Activated T-cell treated with anti-CD3 and anti-CD28 coated beads, Interleukin-2, amount 50 U/mL, for 48 hours (primary cell): ENCODE data around the gene MED8.
A peak's percentile ranks its signal among the peaks of the same experiment; 100 is the strongest.

Experiments
- DNase-seq, 2 experiments: peaks; one replicate each; pipeline ENCODE4 v3.0.0-alpha.2; 2020

The MED8 gene

DNA sequence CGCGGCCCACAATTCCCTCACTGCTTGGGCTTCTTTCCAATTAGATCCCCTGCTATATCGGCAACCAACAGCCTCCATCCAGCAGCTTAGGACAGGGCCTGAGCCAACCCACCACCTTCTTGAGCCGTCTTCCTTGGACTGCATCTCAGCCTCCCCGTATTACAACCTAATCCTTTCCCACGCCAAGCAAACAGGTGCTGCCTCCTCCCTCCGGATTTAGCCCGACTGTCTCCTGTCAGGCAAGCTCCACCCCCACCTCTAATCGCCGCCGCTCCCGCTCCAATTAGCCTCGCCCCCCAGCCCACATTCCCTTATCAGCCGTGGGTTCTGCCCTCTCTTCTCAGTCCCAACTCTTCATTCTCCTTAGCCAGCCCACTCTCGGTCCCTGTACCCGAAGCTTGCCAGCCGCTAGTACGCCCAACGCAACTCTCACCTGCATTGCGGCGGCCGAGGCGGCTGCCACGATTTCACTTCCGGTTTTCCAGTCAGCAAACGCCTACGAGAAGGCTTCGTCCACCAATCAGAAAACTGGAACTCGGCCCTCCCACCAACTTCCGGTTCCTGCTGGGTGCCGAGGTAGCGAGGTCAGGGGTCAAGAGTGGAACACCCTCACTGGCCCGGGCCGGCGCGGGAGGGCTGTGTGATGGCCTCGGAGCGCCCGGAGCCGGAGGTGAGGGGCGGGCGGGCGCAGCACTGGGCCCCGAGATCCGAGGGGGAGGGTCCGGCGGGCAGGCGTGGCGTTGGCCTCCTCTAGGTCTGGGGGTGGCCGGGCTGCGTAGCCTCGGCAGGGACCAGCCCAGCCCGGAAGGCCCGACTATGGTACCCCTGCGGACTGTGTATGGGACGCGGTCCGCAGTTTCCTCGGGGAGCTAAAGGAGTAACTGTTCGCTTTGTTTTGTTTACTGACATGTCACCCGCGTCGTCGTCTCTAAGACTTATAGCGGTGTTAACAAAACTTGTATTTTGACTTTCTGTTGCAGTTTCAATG is at the start of gene MED8, which contains the start of gene SZT2:
MED8 (minus strand) TSS at position 475 of the 988 bp plus-strand sequence; CDS start at position 439, 36 bp downstream.
SZT2 (plus strand) TSS at position 574 of the 988 bp plus-strand sequence; CDS start at position 644, 70 bp downstream.
- DNase-seq = peak; percentile 96 to 97

- no peak for DNase-seq
These were observed 49.5 kb upstream of the MED8 start for GRCh38 chr1:43438953-43439581.

DNA sequence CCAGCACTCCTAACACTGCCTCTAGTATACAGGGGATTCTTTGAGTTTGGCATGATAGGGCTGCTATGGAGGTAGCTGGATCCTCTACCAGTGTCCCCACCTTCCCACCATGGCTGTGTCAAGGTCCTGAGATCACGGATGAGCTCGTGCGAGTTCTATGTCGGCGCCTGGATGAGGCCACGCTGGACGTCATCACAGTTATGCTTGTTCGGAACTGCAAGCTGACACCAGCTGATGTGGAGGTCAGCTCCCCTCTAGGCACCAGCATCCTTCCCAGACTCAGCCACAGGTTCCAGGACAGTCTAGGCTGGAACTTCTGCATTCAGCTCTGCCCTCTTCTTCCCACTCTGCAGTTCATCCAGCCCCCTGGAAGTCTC is 49.0 kb upstream of the MED8 start:
- DNase-seq = no peak

DNA sequence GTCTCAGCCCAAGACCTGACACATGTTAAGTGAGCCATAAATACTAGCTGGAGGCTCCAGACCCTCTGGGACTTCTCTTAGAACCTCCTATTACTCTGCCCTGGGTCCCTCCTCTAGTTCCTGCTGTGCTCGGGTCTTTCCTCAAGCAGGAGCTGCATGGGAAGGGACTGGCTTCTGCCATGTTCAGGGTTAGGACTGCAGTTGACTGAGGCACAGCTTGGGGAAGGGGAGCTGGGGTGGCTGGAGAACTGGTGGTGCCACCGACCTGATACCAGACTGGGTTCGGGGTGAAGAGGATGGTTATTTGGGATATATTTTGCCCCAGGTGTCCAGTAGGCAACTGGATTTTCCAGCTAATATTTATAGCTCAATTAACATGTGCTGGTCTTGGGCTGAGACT is 48.4 kb upstream of the MED8 start:
- DNase-seq = no peak

DNA sequence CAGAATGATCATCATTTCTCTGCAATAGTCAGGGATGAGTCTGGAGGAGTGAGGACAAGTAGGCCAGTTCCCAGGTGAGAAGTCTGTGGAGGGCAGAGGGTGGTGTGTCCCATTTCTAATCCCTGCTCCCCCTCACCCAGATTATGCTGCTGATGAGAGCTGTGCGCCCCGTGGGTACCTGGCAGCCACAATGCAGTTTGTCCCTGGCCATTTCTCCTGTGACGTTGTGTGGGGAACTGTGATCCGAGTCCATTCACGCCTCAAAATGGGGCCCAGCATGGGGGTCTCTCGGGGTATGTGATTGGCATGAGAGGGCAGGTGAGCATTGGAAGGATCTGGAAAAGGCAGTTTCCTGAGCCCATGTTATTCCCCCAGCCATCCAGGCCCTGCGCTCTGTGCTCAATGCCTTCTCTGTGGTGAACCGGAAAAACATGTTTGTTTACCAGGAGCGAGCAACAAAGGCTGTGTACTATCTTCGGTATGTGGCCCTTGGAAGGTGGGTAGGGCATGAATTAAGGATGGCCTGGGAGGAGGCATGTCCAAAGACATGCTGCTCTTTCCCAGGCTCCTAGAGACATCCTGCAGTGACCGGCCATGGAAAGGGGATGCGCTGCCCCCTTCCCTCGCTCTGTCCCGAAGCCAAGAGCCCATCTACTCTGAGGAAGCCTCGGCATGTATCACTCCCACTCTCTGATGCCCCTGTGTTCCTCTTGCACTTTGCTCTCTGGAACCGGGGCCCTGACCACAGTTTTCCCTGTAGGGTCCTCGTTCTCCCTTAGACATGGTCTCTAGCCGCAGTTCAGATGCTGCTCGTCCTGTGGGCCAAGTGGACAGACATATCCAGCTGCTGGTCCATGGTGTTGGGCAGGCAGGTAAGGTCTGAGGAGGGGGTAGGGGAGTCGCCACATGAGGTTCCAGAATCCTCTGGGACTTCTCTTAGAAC is 47.7 kb upstream of the MED8 start:
- DNase-seq = no peak

DNA sequence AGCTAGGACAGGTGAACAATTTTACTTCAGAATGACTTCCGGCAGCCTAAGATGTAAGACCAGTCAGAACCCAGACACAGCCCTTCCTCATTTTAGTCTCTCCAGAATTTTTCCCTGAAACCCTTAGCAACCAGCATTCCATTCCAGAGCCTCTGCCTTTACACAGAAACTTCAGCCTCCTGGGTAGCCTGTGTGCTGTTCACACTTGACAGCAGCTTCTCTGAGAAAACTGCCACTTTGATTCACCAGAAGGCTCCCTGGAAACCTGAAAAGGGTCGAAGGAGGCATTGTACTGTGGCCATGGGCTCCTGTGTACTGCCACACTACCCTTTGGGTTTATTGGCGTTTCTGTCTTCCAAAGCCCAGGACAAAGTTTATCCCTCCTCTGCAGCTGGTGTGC is 46.8 kb upstream of the MED8 start:
- no peak for DNase-seq

GRCh38 chr1:43435146-43436145 is 45.8 kb upstream of the MED8 start:
- no peak for DNase-seq

GRCh38 chr1:43434256-43434655 is 44.7 kb upstream of the MED8 start:
- DNase-seq = no peak

DNA sequence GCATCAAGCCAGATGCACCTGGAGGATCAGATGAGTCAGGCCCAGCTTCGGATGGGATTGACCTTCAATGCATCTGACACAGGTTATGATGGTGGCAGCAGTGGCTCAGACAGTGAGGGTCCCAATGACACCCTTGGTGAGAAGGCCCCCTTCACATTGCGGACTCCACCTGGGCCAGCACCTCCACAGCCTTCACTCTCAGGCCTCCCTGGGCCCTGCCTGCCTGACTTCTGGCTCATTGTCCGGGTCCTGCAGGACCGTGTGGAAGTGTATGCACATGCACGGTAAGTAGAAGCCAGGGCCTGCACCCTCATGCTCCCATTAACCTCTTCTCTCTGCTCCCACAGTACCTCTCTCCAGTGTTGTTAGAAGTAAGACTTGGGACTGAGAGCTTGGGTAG is 43.3 kb upstream of the MED8 start:
- no peak for DNase-seq

DNA sequence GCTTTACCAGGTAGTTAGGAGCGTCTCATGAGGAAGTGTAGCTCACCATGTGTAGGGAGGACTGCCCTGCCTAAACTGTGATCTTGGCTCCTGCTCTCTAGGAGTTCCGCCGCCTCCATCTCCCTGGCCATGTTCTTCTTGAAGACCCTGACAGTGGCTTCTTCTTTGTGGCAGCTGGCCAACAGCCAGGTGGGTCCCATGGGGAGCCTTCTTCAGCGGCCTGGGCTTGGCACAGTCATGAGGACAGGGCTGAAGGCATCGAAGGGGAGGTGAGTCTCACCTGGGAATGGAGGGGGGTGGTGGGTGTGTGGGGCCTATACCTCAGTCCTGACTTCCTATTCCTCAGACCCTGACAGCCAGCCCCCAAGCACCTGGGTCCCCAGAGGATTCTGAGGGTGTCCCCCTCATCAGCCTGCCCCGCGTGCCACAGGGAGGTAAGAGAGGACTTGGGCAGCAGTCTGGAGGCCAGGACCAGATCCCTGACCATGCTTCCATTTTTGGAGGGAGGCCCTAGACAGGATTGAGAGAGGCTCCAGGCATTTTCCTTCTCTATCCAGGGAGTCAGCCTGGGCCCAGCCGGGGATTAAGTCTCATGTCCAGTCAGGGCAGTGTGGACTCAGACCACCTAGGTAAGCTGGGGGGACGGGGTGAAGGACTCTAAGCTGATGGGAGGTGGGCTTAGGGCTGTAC is 42.7 kb upstream of the MED8 start:
- no peak for DNase-seq

- no peak for DNase-seq
These were observed 42.1 kb upstream of the MED8 start for GRCh38 chr1:43431676-43432075.

DNA sequence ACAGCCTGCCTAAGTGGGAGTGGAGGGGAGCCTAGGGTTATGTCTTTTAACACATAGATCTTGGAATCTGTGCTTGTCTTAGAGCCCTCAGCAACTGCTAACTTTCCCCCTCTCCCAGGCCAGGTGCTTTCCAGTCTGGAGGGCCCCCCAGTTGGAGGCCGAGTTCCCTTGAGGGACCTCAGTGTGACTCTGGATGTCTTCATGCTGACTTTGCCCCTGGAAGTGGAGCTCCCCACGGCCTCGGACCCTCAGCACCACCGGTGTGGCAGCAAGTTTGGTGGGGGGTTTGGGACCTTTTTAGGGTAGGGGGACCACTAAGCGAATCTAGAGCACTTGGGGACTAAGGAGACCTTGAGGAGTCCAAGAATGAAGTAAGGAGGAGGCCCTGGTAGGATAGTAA is 41.2 kb upstream of the MED8 start:
- DNase-seq = no peak

DNA sequence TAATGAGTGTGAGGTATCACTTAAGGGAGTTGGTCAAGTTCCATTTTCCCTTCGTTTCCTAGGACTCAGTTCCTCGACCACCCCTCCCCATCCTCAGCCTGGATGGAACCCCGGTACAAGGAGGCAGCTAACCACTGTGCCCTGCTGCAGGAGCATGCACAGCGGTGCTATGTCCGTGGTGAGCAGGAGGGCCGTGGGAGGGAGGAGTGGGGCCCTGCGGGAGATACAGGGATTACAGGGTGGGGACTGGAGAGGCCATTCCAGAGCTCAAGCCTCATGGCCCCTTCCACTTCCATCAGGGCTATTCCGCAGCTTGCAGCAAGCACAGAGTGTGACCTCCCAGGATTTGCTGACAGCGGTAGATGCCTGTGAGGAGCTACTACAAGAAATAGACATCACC is 38.3 kb upstream of the MED8 start:
- no peak for DNase-seq

DNA sequence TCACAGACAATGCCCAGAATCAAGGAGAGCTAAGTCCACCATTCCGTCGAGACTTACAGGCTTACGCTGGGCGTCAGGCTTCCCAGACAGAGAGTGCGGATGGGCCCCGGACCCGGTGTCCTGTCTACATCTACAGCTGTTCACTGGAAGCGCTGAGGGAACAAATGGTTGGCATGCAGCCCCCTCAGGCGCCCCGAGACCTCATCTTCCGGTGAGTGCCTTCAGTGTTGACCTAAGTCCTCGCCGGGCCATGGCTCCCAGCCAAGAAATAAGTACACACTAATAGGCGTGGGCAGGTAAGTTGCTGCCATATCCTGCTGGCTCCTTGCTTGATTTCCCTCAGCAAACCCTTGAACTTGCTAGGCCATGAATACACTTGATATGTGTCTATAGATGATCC is 37.9 kb upstream of the MED8 start:
- no peak for DNase-seq

- no peak for DNase-seq
These were observed 36.6 kb upstream of the MED8 start for GRCh38 chr1:43426221-43426620.

GRCh38 chr1:43425045-43425444 is 35.4 kb upstream of the MED8 start:
- DNase-seq = no peak

DNA sequence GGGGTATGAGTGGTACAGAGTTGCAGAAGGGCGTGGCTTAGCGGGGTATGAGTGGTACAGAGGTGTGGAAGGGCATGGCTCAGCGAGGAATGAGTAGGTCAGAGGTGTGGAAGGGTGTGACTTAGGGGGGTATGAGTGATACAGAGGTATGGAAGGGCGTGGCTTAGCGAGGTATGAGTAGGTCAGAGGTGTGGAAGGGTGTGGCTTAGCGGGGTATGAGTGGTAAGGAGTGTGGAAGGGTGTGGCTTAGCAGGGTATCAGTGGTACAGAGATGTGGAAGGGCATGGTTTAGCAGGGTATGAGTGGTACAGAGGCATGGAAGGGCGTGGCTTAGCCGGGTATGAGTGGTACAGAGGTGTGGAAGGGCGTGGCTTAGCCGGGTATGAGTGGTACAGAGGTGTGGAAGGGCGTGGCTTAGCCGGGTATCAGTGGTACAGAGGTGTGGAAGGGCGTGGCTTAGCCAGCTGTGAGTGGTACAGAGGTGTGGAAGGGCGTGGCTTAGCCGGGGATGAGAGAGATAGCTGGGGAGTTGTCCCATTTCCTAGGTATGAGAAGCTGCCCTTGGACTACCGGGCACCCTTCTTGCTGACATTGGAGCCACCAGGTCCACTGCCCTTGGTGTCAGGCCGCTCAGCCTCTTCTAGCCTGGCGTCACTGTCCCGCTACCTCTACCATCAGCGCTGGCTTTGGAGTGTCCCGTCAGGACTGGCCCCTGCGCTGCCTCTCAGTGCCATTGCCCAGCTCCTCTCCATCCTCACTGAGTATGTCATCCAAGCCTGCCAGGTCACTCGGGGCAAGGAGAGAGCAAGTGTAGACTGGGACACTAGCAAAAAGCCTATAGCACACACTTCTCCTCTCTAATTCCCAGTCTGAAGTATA is 34.3 kb upstream of the MED8 start:
- peak in 1 of 2 experiments; percentile 22 for DNase-seq

GRCh38 chr1:43422995-43423671 is 33.5 kb upstream of the MED8 start:
- DNase-seq = no peak
